ENCODE data around the gene ICAM1. TPM values are rescaled to one million over a fixed set of nuclear protein-coding genes. Genes with fewer than 3 reads are reported as not detected.

The ICAM1 gene
- total and polyA plus RNA-seq, 2 of the 13 experiments (the other 11 are each of a cell fraction or from before 2014, with no cell fraction given) = 37.9 to 98.4 TPM

GRCh38 chr19:10230173-10230860, 40.6 kb upstream of the ICAM1 start (continued):
- TF ChIP-seq KIAA2018 (CRISPR knock-in tag; IDR thresholded peaks at IDR 0.05; ENCODE audit: borderline replicate concordance) = no peak
- no peak for TF ChIP-seq CC2D1A (CRISPR knock-in tag; IDR thresholded peaks at IDR 0.05)
- TF ChIP-seq ZNF776 (CRISPR knock-in tag; IDR thresholded peaks at IDR 0.05) = 0 out of 2 replicates have a peak, but pooled peaks have one; percentile 3
- no peak for TF ChIP-seq DMAP1 (CRISPR knock-in tag; IDR thresholded peaks at IDR 0.05)
- TF ChIP-seq NR0B2 (CRISPR knock-in tag; IDR thresholded peaks at IDR 0.05) = no peak
- TF ChIP-seq MXD4 (CRISPR knock-in tag; IDR thresholded peaks at IDR 0.05) = no peak
- TF ChIP-seq HOXA7 (CRISPR knock-in tag; IDR thresholded peaks at IDR 0.05) = no peak
- TF ChIP-seq NFAT5 (CRISPR knock-in tag; IDR thresholded peaks at IDR 0.05) = no peak
- TF ChIP-seq KDM1A (CRISPR knock-in tag; IDR thresholded peaks at IDR 0.05) = no peak
- no peak for TF ChIP-seq TARDBP (CRISPR knock-in tag; IDR thresholded peaks at IDR 0.05)
- TF ChIP-seq USF2 (IDR thresholded peaks at IDR 0.05; ENCODE audit: low read depth, low read length) = no peak
- no peak for TF ChIP-seq USF2 (CRISPR knock-in tag; IDR thresholded peaks at IDR 0.05; ENCODE audit: borderline replicate concordance)
- TF ChIP-seq ZBTB38 (CRISPR knock-in tag; IDR thresholded peaks at IDR 0.05) = no peak

Measured in HepG2 (cell line).